Psoas muscle (tissue), 8 donors: ENCODE measurements around the gene ANKDD1A. TPM values are rescaled to one million over a fixed set of nuclear protein-coding genes. Genes with fewer than 3 reads are reported as not detected.
A peak's percentile ranks its signal among the peaks of the same experiment; 100 is the strongest.

Experiments used
- ATAC-seq, 4 donors: fragments of 200-7000 bp; cut with Tn5 transposase; one replicate each; pipeline ENCODE4 v1.9.1; 2020; ENCODE audit warnings: moderate library complexity in 3 of 4, mild to moderate bottlenecking in 2 of 4
- DNase-seq, 2 donors: peaks; one replicate each; pipeline ENCODE4 v3.0.0-alpha.2; 2020
- H3K27ac ChIP-seq: fragments of 200-600 bp; one replicate; pipeline ENCODE4 v1.8.0; 2022
- H3K27me3 ChIP-seq, 3 donors: fragments of 200-600 bp in 1 of 3; one replicate each; pipeline versions ENCODE4 v1.6.1 to v1.8.0; 2013 to 2022; ENCODE audit warnings: low read length in 2 of 3, mild to moderate bottlenecking in 2 of 3, moderate library complexity in 1 of 3; ENCODE audit not compliant: insufficient read depth in 3 of 3
- H3K36me3 ChIP-seq, 2 donors: fragments of 200-600 bp in 1 of 2; one replicate each; pipeline versions ENCODE4 v1.6.1 to v1.8.0; 2013 to 2022; ENCODE audit warnings: low read depth in 1 of 2, mild to moderate bottlenecking in 1 of 2, moderate library complexity in 1 of 2; ENCODE audit not compliant: insufficient read depth in 1 of 2
- H3K4me1 ChIP-seq: fragments of 200-600 bp; one replicate; pipeline ENCODE4 v1.8.0; 2022
- H3K4me3 ChIP-seq: fragments of 200-600 bp; one replicate; pipeline ENCODE4 v1.8.0; 2022; ENCODE audit warnings: mild to moderate bottlenecking
- H3K9me3 ChIP-seq: fragments of 200-600 bp; one replicate; pipeline ENCODE4 v1.8.0; 2022
- WGBS, 3 donors: extraction: QIAGEN DNeasy Blood & Tissue Kit; methylation state at CpG; one replicate each; pipeline versions ENCODE4 v1.1.6 to v1.1.7; 2013; 5-methylcytosine and 5-hydroxymethylcytosine counted together
- intact Hi-C, 2 donors: fragments of 100-400 bp; cut with DNase I; formaldehyde crosslinking; loops; one replicate each; pipeline versions ENCODE4 v1.11.0 to v1.14.2; 2022
- polyA plus RNA-seq, 3 donors: library from polyadenylated mRNA; stranded (reverse); fragments of 200-250 nt; gene quantifications; one replicate each; pipeline ENCODE4 v1.2.3, GENCODE V29; 2013
- total RNA-seq, 4 donors: library from RNA; stranded (reverse); fragmentation: NEBNext Ultra II Directional in 2 of 4; extraction: Animal tissue kit (Norgen Biotek cat#: 25700) in 2 of 4; gene quantifications; one replicate each; pipeline versions ENCODE4 v1.2.1 to v1.2.4, GENCODE V29; 2021 to 2023
- TF ChIP-seq, protein P1 (sequence below): fragments of 200-600 bp; IDR thresholded peaks from one replicate; pipeline ENCODE4 v1.8.0; 2022; ENCODE audit warnings: antibody characterized with exemption
- donor health status: healthy with polysubstance abuse.
- donor health status: DM: no; HTN: no; CAD: no; lungs with moderate emphysema.
- donor health status: Bipolar disorder and iron deficiency.
- donor health status: healthy.
- donor health status: DM: yes; HTN: yes; CAD: no.
- donor health status: DM: no; HTN: no; CAD: no.
- donor health status: DM: no; HTN: no; CAD: no.
- donor health status: DM: yes; HTN: yes; CAD: no.

ANKDD1A gene
- total and polyA plus RNA-seq, 7 donors: 0.18 to 1.2 (median 0.46) TPM

DNA sequence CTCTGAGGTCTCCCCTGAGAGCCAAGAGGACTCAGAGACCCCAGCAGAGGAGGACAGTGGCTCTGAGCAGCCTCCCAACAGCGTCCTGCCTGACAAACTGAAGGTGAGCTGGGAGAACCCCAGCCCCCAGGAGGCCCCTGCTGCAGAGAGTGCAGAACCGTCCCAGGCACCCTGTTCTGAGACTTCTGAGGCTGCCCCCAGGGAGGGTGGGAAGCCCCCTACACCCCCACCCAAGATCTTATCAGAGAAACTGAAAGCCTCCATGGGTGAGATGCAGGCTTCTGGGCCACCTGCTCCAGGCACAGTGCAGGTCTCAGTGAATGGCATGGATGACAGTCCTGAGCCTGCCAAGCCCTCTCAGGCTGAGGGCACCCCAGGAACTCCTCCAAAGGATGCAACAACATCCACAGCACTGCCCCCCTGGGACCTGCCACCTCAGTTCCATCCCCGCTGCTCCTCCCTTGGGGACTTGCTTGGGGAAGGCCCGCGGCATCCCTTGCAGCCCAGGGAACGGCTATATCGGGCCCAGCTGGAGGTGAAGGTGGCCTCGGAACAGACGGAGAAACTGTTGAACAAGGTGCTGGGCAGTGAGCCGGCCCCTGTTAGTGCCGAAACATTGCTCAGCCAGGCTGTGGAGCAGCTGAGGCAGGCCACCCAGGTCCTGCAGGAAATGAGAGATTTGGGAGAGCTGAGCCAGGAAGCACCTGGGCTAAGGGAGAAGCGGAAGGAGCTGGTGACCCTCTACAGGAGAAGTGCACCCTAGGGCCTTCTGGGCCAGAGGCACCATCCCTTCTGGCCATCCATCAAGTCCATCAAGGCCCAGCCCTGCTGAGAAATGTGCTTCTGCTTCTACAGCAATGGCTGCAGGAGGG lies 46.3 kb upstream of the ANKDD1A start:
- no peaks in the 10 kb centered on the region for H3K9me3 ChIP-seq
- H3K4me1 ChIP-seq: no peaks in the 10 kb centered on the region
- peaks cover 0 to 21% of the 10 kb centered on the region in 2 donors for H3K36me3 ChIP-seq
- H3K27me3 ChIP-seq: no peaks in the 10 kb centered on the region
- H3K4me3 ChIP-seq: no peak overlapping the region
- DNase-seq (no peak), ATAC-seq (peak in 1 of 4 donors; percentile 11)
- no peak overlapping the region for H3K27ac ChIP-seq
- 68 to 76% (median 74%) methylated on average over 12 of the region's 12 CpGs for WGBS, 3 donors
- TF ChIP-seq, protein P1, sequence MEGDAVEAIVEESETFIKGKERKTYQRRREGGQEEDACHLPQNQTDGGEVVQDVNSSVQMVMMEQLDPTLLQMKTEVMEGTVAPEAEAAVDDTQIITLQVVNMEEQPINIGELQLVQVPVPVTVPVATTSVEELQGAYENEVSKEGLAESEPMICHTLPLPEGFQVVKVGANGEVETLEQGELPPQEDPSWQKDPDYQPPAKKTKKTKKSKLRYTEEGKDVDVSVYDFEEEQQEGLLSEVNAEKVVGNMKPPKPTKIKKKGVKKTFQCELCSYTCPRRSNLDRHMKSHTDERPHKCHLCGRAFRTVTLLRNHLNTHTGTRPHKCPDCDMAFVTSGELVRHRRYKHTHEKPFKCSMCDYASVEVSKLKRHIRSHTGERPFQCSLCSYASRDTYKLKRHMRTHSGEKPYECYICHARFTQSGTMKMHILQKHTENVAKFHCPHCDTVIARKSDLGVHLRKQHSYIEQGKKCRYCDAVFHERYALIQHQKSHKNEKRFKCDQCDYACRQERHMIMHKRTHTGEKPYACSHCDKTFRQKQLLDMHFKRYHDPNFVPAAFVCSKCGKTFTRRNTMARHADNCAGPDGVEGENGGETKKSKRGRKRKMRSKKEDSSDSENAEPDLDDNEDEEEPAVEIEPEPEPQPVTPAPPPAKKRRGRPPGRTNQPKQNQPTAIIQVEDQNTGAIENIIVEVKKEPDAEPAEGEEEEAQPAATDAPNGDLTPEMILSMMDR: no peak
- intact Hi-C loops: no loop called here

DNA sequence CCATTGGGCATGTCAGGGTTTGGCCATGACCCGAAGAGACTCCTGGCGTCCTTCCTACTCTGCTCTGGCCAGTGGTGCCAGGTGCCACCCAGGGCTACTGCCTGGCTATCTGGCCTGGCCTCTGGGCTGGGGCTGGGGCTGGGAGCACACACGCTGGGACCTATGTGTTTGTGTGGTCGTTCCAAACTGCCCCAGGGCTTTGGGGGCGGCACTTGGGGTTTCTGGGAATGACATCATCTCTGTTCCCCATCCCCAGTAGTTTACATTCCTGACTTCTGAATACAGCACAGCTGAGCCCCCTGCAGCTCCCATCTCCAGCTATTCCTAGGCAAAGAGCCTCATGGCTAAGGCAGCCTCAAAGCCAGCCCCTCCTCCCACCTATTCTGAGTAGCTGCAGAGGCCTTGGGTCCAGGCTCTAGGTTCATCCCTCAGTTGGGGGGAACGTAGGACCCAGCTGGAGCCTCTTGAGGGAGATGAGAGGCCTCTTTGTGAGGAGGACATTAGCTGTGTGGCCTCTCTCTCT lies 45.6 kb upstream of the ANKDD1A start:
- Histone ChIP-seq H3K4me3 (no peak overlapping the region), H3K9me3 (no peaks in the 10 kb centered on the region), H3K4me1 (no peaks in the 10 kb centered on the region), H3K27me3 (no peaks in the 10 kb centered on the region), H3K36me3 (peaks cover 0 to 18% of the 10 kb centered on the region in 2 donors), H3K27ac (no peak overlapping the region)
- TF ChIP-seq, protein P1: no peak
- WGBS, 3 donors: 46 to 63% (median 49%) methylated on average over 6 of the region's 6 CpGs
- intact Hi-C loops: no loop called here
- peak in 2 of 4 donors; percentile 30 to 53 for ATAC-seq
- no peak for DNase-seq

DNA sequence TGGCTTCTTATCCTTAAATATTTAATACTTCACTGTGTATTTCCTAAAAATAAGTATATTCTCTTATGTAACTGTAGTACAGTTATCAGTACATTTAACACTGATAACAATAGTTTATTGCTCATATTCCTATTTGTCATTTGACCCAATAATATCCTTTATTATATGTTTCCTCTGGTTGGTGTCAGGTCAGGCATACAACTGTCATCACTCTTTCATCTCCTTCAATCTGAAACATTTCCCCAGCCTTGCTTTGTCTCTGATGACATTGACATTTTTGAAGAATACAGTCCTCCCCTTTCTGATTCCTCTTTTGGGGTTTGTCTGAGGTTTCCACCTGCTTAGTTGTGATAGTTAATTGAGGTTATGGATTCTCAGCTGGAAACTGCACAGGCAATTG lies 42.2 kb upstream of the ANKDD1A start:
- Histone ChIP-seq H3K4me1 (no peaks in the 10 kb centered on the region), H3K27me3 (no peaks in the 10 kb centered on the region), H3K9me3 (no peaks in the 10 kb centered on the region), H3K27ac (no peak overlapping the region), H3K36me3 (peaks cover 0 to 10% of the 10 kb centered on the region in 2 donors), H3K4me3 (no peak overlapping the region)
- ATAC-seq (no peak), DNase-seq (no peak)
- intact Hi-C loops: no loop called here
- TF ChIP-seq, protein P1: no peak

DNA sequence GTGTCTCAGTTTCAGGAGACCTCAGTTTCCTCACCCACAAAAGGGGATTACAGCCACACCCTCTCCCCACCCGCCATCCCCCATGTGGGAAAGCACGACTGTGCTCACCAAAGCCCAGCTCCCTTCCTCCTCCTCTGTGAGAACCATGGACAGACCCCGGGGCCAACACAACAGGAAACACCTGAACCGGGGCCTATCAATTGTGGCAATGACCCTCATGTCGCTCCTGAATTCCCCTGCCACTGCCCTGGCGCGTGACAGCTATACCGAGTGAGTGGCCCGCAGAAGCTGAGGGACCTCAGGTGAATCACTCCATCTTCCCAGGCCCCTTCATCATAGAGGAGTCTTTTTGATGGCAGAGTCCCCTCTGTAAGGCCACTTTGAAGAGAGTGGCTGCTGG lies 41.3 kb upstream of the ANKDD1A start:
- DNase-seq (no peak), ATAC-seq (no peak)
- Histone ChIP-seq H3K4me3 (no peak overlapping the region), H3K4me1 (no peaks in the 10 kb centered on the region), H3K36me3 (peaks cover 0 to 4% of the 10 kb centered on the region in 2 donors), H3K27me3 (no peaks in the 10 kb centered on the region), H3K9me3 (no peaks in the 10 kb centered on the region), H3K27ac (no peak overlapping the region)
- TF ChIP-seq, protein P1: no peak
- WGBS, 3 donors: 72 to 80% (median 72%) methylated on average over 9 of the region's 9 CpGs
- intact Hi-C loops: no loop called here
